Activated T-cell treated with anti-CD3 and anti-CD28 coated beads, Interleukin-2, amount 50 U/mL, for 72 hours (primary cell): ENCODE data around the gene RPS28. TPM values are rescaled to one million over a fixed set of nuclear protein-coding genes. Genes with fewer than 3 reads are reported as not detected.
A peak's percentile ranks its signal among the peaks of the same experiment; 100 is the strongest.
"Not testable (repeated sequence)": the region's sequence is repeated elsewhere in the genome, so short reads cannot be mapped to it uniquely, and the experiment has no call there.

Experiments
- ATAC-seq, 2 donors: fragments of 150-1000 bp; cut with Tn5 transposase; replicated peaks in 1 of 2; 2 replicates each; pipeline ENCODE4 v1.10.0; 2021; ENCODE audit warnings: moderate library complexity in 2 of 2, mild to moderate bottlenecking in 1 of 2
- DNase-seq, 2 donors: peaks; one replicate each; pipeline ENCODE4 v3.0.0; 2021 to 2022; ENCODE audit warnings: mixed read lengths in 1 of 2
- H3K27ac Mint-ChIP-seq: one replicate; pipeline ENCODE4 v1.8.0; 2022; ENCODE audit warnings: mild to moderate bottlenecking, moderate library complexity, mixed read lengths
- H3K27me3 Mint-ChIP-seq: one replicate; pipeline ENCODE4 v1.8.0; 2022; ENCODE audit warnings: low read depth, mixed read lengths
- H3K36me3 Mint-ChIP-seq, 2 donors: one replicate each; pipeline ENCODE4 v1.8.0; 2022; ENCODE audit warnings: mixed read lengths in 2 of 2, mild to moderate bottlenecking in 1 of 2; ENCODE audit not compliant: insufficient read depth in 2 of 2
- H3K4me1 Mint-ChIP-seq: one replicate; pipeline ENCODE4 v1.8.0; 2022; ENCODE audit warnings: low read depth, mixed read lengths
- H3K4me3 Mint-ChIP-seq, 2 donors: one replicate each; pipeline ENCODE4 v1.8.0; 2022; ENCODE audit warnings: mild to moderate bottlenecking in 2 of 2, mixed read lengths in 2 of 2, moderate library complexity in 2 of 2
- H3K9me3 Mint-ChIP-seq, 2 donors: one replicate each; pipeline ENCODE4 v1.8.0; 2022; ENCODE audit warnings: mixed read lengths in 2 of 2
- total RNA-seq, 2 donors: library from RNA; stranded (reverse); gene quantifications; one replicate each; pipeline ENCODE4 v1.2.3, GENCODE V29; 2022

Gene RPS28
- total RNA-seq, 2 donors from 2014 or later, result 2,463 to 2,605 TPM

- no peak overlapping the region for H3K27ac Mint-ChIP-seq
- no peaks in the 10 kb centered on the region for H3K27me3 Mint-ChIP-seq
- DNase-seq, result peak in 1 of 2 donors; percentile 0
- H3K4me3 Mint-ChIP-seq, result no peak overlapping the region
- H3K9me3 Mint-ChIP-seq, result no peaks in the 10 kb centered on the region
- H3K36me3 Mint-ChIP-seq, result peaks cover 3% of the 10 kb centered on the region in 2 donors
- H3K4me1 Mint-ChIP-seq, result peaks cover 35% of the 10 kb centered on the region
- ATAC-seq, result no peak
Observed at GRCh38 chr19:8310342-8311055, 10.8 kb upstream of the RPS28 start.

GRCh38 chr19:8311461-8312260 is 9.6 kb upstream of the RPS28 start:
- ATAC-seq (no peak), DNase-seq (no peak)
- no peak overlapping the region for H3K4me3 Mint-ChIP-seq
- peaks cover 25% of the 10 kb centered on the region for H3K4me1 Mint-ChIP-seq
- no peak overlapping the region for H3K27ac Mint-ChIP-seq
- H3K36me3 Mint-ChIP-seq, result peaks cover 3 to 7% of the 10 kb centered on the region in 2 donors
- H3K27me3 Mint-ChIP-seq, result no peaks in the 10 kb centered on the region
- no peaks in the 10 kb centered on the region for H3K9me3 Mint-ChIP-seq

GRCh38 chr19:8314981-8315640 is 6.2 kb upstream of the RPS28 start:
- H3K27me3 Mint-ChIP-seq, H3K9me3 Mint-ChIP-seq, H3K36me3 Mint-ChIP-seq, H3K4me3 Mint-ChIP-seq, DNase-seq, H3K4me1 Mint-ChIP-seq, H3K27ac Mint-ChIP-seq, ATAC-seq: not testable (repeated sequence)

- Mint-ChIP-seq H3K9me3 (no peaks in the 10 kb centered on the region), H3K27me3 (no peaks in the 10 kb centered on the region), H3K27ac (no peak overlapping the region), H3K36me3 (peaks cover 7 to 8% of the 10 kb centered on the region in 2 donors), H3K4me3 (no peak overlapping the region), H3K4me1 (peaks cover 14% of the 10 kb centered on the region)
- DNase-seq, result no peak
- no peak for ATAC-seq
Observed at GRCh38 chr19:8316351-8317125, 4.8 kb upstream of the RPS28 start.

GRCh38 chr19:8318835-8319234 is 2.5 kb upstream of the RPS28 start:
- H3K27ac Mint-ChIP-seq, H3K27me3 Mint-ChIP-seq, H3K9me3 Mint-ChIP-seq, DNase-seq, ATAC-seq: not testable (repeated sequence)
- Mint-ChIP-seq H3K4me3 (peak overlapping the region in 1 of 2 donors; percentile 14), H3K4me1 (peaks cover 22% of the 10 kb centered on the region), H3K36me3 (peaks cover 12 to 16% of the 10 kb centered on the region in 2 donors)

GRCh38 chr19:8319807-8320520 is 1.3 kb upstream of the RPS28 start:
- Mint-ChIP-seq H3K4me1 (peaks cover 26% of the 10 kb centered on the region), H3K36me3 (peaks cover 12 to 16% of the 10 kb centered on the region in 2 donors), H3K27ac (peak overlapping the region; percentile 98), H3K27me3 (no peaks in the 10 kb centered on the region), H3K4me3 (peak overlapping the region; percentile 98 to 100), H3K9me3 (no peaks in the 10 kb centered on the region)
- ATAC-seq (no peak), DNase-seq (no peak)

GRCh38 chr19:8320564-8321066 is 681 bp upstream of the RPS28 start:
- peak overlapping the region; percentile 98 to 100 for H3K4me3 Mint-ChIP-seq
- peak overlapping the region; percentile 98 for H3K27ac Mint-ChIP-seq
- peaks cover 26% of the 10 kb centered on the region for H3K4me1 Mint-ChIP-seq
- H3K9me3 Mint-ChIP-seq, result no peaks in the 10 kb centered on the region
- DNase-seq (peak in 1 of 2 donors; percentile 22), ATAC-seq (peak; percentile 3 to 4)
- peaks cover 9 to 16% of the 10 kb centered on the region in 2 donors for H3K36me3 Mint-ChIP-seq
- no peaks in the 10 kb centered on the region for H3K27me3 Mint-ChIP-seq

GRCh38 chr19:8321986-8322637 is 816 bp downstream of the RPS28 start:
- DNase-seq (no peak), ATAC-seq (no peak)
- H3K9me3 Mint-ChIP-seq, result no peaks in the 10 kb centered on the region
- H3K4me1 Mint-ChIP-seq, result peaks cover 26% of the 10 kb centered on the region
- H3K4me3 Mint-ChIP-seq, result peak overlapping the region; percentile 98 to 100
- H3K36me3 Mint-ChIP-seq, result peaks cover 7 to 16% of the 10 kb centered on the region in 2 donors
- H3K27ac Mint-ChIP-seq, result peak overlapping the region; percentile 98
- no peaks in the 10 kb centered on the region for H3K27me3 Mint-ChIP-seq

- peak overlapping the region; percentile 98 to 100 for H3K4me3 Mint-ChIP-seq
- peak overlapping the region; percentile 98 for H3K27ac Mint-ChIP-seq
- ATAC-seq (no peak), DNase-seq (no peak)
- peaks cover 26% of the 10 kb centered on the region for H3K4me1 Mint-ChIP-seq
- no peaks in the 10 kb centered on the region for H3K9me3 Mint-ChIP-seq
- H3K36me3 Mint-ChIP-seq, result peaks cover 7 to 16% of the 10 kb centered on the region in 2 donors
- H3K27me3 Mint-ChIP-seq, result no peaks in the 10 kb centered on the region
Observed at GRCh38 chr19:8322638-8322997, 1.3 kb downstream of the RPS28 start.

GRCh38 chr19:8323781-8324185 is 2.5 kb downstream of the RPS28 start:
- H3K27ac Mint-ChIP-seq, result no peak overlapping the region
- DNase-seq, result no peak
- H3K9me3 Mint-ChIP-seq, result no peaks in the 10 kb centered on the region

GRCh38 chr19:8324186-8325050 is 3.1 kb downstream of the RPS28 start:
- DNase-seq (no peak), ATAC-seq (no peak)
- Mint-ChIP-seq H3K9me3 (no peaks in the 10 kb centered on the region), H3K27me3 (no peaks in the 10 kb centered on the region), H3K4me3 (no peak overlapping the region), H3K36me3 (peaks cover 7 to 16% of the 10 kb centered on the region in 2 donors), H3K4me1 (peaks cover 25% of the 10 kb centered on the region), H3K27ac (no peak overlapping the region)

More at GRCh38 chr19:8323781-8324185, 2.5 kb downstream of the RPS28 start:
- H3K36me3 Mint-ChIP-seq, result peaks cover 7 to 16% of the 10 kb centered on the region in 2 donors
- peak overlapping the region; percentile 98 to 100 for H3K4me3 Mint-ChIP-seq
- H3K27me3 Mint-ChIP-seq, result no peaks in the 10 kb centered on the region
- no peak for ATAC-seq
- peaks cover 26% of the 10 kb centered on the region for H3K4me1 Mint-ChIP-seq
